Upper lobe of left lung (tissue), 6 donors: ENCODE measurements around the gene B3GNT9. TPM values are rescaled to one million over a fixed set of nuclear protein-coding genes. Genes with fewer than 3 reads are reported as not detected.

Experiments used
- ATAC-seq, 2 donors: fragments of 200-7000 bp; cut with Tn5 transposase; one replicate each; pipeline ENCODE4 v1.9.1; 2022; ENCODE audit warnings: mild to moderate bottlenecking in 2 of 2, moderate library complexity in 2 of 2; ENCODE audit not compliant: low FRiP score in 2 of 2
- DNase-seq, 2 donors: peaks; one replicate each; pipeline ENCODE4 v3.0.0-alpha.2; 2019 to 2020
- H3K27ac ChIP-seq, 4 donors: fragments of 200-600 bp; sonication (generic); one replicate each; pipeline ENCODE4 v1.5.1; 2016 to 2019
- H3K27me3 ChIP-seq, 4 donors: fragments of 200-600 bp; sonication (generic); one replicate each; pipeline ENCODE4 v1.5.1; 2017 to 2019
- H3K36me3 ChIP-seq, 4 donors: fragments of 200-600 bp; sonication (generic); one replicate each; pipeline ENCODE4 v1.5.1; 2016 to 2019
- H3K4me1 ChIP-seq, 4 donors: fragments of 200-600 bp; sonication (generic); one replicate each; pipeline ENCODE4 v1.5.1; 2018 to 2019
- H3K4me3 ChIP-seq, 4 donors: fragments of 200-600 bp; sonication (generic); one replicate each; pipeline ENCODE4 v1.5.1; 2017 to 2019; ENCODE audit warnings: mild to moderate bottlenecking in 2 of 4, moderate library complexity in 1 of 4
- H3K9me3 ChIP-seq, 4 donors: fragments of 200-600 bp; sonication (generic); one replicate each; pipeline ENCODE4 v1.5.1; 2018 to 2019
- EP300 ChIP-seq, 4 donors: sonication (generic); formaldehyde crosslinking; IDR thresholded peaks; one replicate each; pipeline ENCODE4 v1.5.1; 2017; ENCODE audit warnings: antibody characterized with exemption in 4 of 4, control low read depth in 2 of 4
- POLR2A ChIP-seq, 4 donors: fragments of 450-650 bp; IDR thresholded peaks; one replicate each; pipeline ENCODE4 v1.5.1; 2016 to 2017; ENCODE audit warnings: antibody characterized with exemption in 4 of 4, mild to moderate bottlenecking in 2 of 4
- POLR2AphosphoS5 ChIP-seq, 2 donors: sonication (generic); formaldehyde crosslinking; IDR thresholded peaks; one replicate each; pipeline ENCODE4 v1.5.1; 2017; ENCODE audit warnings: antibody characterized with exemption in 2 of 2
- WGBS, 2 donors: methylation state at CpG; one replicate each; pipeline ENCODE4 v1.1.5; 2017 to 2018; 5-methylcytosine and 5-hydroxymethylcytosine counted together
- total RNA-seq, 6 donors: library from RNA; depleted of rRNA in 4 of 6; stranded (reverse); fragments of >200 nt in 4 of 6; gene quantifications; one replicate each; pipeline versions ENCODE4 v1.1.0 to v1.2.1, GENCODE V29; 2016 to 2021
- TF ChIP-seq, protein P1 (sequence below), 6 experiments: fragments of 450-650 bp in 4 of 6; fragments of 200-600 bp in 2 of 6; sonication (generic) in 2 of 6; IDR thresholded peaks; one replicate each; pipeline ENCODE4 v1.5.1; 2016 to 2019; ENCODE audit warnings: antibody characterized with exemption in 6 of 6
- donor health status: DM: no; HTN: no; CAD: no; lungs with moderate emphysema.
- donor health status: DM: no; HTN: yes; CAD: no; lungs with severe emphysema.

Gene B3GNT9, protein sequence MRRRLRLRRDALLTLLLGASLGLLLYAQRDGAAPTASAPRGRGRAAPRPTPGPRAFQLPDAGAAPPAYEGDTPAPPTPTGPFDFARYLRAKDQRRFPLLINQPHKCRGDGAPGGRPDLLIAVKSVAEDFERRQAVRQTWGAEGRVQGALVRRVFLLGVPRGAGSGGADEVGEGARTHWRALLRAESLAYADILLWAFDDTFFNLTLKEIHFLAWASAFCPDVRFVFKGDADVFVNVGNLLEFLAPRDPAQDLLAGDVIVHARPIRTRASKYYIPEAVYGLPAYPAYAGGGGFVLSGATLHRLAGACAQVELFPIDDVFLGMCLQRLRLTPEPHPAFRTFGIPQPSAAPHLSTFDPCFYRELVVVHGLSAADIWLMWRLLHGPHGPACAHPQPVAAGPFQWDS
- total RNA-seq: 10 to 100 TPM in 5 of 6 donors, 1 to 10 TPM in 1; 6.3 to 20.8 (median 17.7) TPM

DNA sequence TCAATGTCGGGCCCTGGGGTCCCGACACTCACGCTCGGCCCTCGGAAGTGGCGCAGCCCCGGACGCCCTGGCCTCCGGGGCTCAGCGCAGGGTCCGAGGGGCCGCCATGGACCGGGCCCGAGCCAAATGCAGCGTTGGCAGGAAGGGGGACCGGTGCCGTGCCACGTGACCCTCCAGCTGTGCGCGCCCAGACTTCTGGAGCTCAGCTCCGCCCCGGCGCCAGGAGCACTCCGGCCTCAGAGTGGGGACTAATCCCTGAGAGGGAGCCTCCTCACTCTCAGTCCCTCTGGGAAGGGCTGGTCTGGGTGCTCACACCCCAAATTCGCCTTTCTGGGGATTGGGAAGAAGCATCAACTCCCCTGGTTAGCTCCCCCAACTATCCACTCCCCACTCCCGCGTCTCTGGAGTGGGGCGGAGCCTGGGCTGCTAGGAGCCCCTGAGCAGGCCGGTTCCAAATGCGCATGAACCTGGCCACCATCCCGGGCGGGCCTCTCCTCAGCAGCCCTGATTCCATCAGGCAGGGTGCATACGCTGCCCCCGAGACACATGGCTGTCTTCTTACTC, at the start of gene B3GNT9:
Gene B3GNT9 (minus strand): TSS at position 166 of the 564 bp plus-strand sequence. CDS start 513 bp downstream, outside the sequence.
- H3K36me3 ChIP-seq: peaks cover 9 to 27% (median 25%) of the 10 kb centered on the region in 4 donors
- TF ChIP-seq POLR2A (IDR thresholded peaks at IDR 0.05) (peak in 1 of 4 donors; percentile 40), POLR2AphosphoS5 (IDR thresholded peaks at IDR 0.05) (peak in 1 of 2 donors; percentile 18), EP300 (IDR thresholded peaks at IDR 0.05) (no peak)
- TF ChIP-seq, protein P1, sequence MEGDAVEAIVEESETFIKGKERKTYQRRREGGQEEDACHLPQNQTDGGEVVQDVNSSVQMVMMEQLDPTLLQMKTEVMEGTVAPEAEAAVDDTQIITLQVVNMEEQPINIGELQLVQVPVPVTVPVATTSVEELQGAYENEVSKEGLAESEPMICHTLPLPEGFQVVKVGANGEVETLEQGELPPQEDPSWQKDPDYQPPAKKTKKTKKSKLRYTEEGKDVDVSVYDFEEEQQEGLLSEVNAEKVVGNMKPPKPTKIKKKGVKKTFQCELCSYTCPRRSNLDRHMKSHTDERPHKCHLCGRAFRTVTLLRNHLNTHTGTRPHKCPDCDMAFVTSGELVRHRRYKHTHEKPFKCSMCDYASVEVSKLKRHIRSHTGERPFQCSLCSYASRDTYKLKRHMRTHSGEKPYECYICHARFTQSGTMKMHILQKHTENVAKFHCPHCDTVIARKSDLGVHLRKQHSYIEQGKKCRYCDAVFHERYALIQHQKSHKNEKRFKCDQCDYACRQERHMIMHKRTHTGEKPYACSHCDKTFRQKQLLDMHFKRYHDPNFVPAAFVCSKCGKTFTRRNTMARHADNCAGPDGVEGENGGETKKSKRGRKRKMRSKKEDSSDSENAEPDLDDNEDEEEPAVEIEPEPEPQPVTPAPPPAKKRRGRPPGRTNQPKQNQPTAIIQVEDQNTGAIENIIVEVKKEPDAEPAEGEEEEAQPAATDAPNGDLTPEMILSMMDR (IDR thresholded peaks at IDR 0.05): no peak
- H3K27ac ChIP-seq: peak within 1 kb of the TSS; percentile 65 to 86 (median 80)
- ATAC-seq (peak; percentile 80 to 87), DNase-seq (peak; percentile 76 to 93)
- peaks cover 0 to 4% (median 0%) of the 10 kb centered on the region in 4 donors for H3K27me3 ChIP-seq
- H3K9me3 ChIP-seq: no peaks in the 10 kb centered on the region
- H3K4me1 ChIP-seq: peaks cover 23 to 42% (median 26%) of the 10 kb centered on the region in 4 donors
- WGBS, 2 donors: 0 to 5% methylated on average over 2 to 20 of the region's 34 CpGs
- H3K4me3 ChIP-seq: peak within 1 kb of the TSS; percentile 61 to 68 (median 62)

DNA sequence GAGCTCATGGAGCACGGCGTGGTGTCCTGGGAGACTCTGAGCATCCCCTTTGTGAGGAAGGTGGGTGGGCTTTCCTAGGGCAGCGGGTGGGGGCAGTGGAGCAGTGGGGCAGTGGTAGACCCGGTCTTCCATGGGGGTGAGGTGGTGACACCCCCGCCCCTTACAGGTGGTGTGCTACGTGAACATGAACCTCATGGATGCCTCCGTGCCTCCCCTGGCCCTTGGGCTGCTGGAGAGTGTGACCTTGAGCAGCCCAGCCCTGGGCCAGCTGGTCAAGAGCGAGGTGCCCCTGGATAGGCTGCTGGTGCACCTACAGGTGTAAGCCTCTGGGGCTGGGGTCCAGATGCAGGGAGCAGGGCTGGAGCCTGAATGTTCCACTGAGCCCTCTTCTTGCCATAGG, 49.7 kb upstream of the B3GNT9 start:
- WGBS, 2 donors: 94 to 98% methylated on average over 3 to 8 of the region's 8 CpGs
- ATAC-seq (no peak), DNase-seq (no peak)
- H3K36me3 ChIP-seq: peaks cover 28 to 91% (median 82%) of the 10 kb centered on the region in 4 donors
- TF ChIP-seq EP300 (IDR thresholded peaks at IDR 0.05) (no peak), POLR2A (IDR thresholded peaks at IDR 0.05) (no peak), POLR2AphosphoS5 (IDR thresholded peaks at IDR 0.05) (no peak)
- TF ChIP-seq, protein P1 (IDR thresholded peaks at IDR 0.05): no peak
- no peaks in the 10 kb centered on the region for H3K27me3 ChIP-seq
- H3K4me3 ChIP-seq: peak overlapping the region in 1 of 4 donors; percentile 54
- no peak overlapping the region for H3K27ac ChIP-seq
- H3K4me1 ChIP-seq: peaks cover 12 to 32% (median 15%) of the 10 kb centered on the region in 4 donors
- no peaks in the 10 kb centered on the region for H3K9me3 ChIP-seq

DNA sequence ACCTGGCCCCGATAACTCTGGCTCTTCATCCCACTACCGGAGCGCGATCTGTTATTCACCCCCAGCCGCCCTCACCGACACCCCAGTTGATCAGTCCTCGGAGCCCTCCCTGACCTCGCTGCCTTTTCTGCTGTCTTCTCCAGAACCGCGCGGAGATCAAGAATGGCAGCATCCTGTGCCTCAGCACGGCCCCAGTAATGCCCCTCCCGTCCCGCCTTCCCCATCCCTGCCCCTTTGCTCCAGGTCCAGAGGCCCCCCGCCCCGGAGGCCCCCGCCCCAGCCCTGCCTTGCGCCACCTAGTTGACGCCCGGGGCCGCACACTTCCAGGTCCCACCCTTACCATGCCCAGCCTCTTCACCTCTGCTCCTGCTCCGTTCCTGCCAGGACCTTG, 49.0 kb upstream of the B3GNT9 start:
- no peaks in the 10 kb centered on the region for H3K27me3 ChIP-seq
- 68 to 72% methylated on average over 22 of the region's 22 CpGs for WGBS, 2 donors
- no peaks in the 10 kb centered on the region for H3K9me3 ChIP-seq
- peak overlapping the region in 3 of 4 donors; percentile 53 to 54 (median 54) for H3K4me3 ChIP-seq
- ATAC-seq (peak in 1 of 2 donors; percentile 1), DNase-seq (peak in 1 of 2 donors; percentile 79)
- TF ChIP-seq POLR2A (IDR thresholded peaks at IDR 0.05): no peak
- no peak for TF ChIP-seq EP300 (IDR thresholded peaks at IDR 0.05)
- TF ChIP-seq, protein P1 (IDR thresholded peaks at IDR 0.05): no peak
- TF ChIP-seq POLR2AphosphoS5 (IDR thresholded peaks at IDR 0.05): no peak
- peaks cover 33 to 96% (median 88%) of the 10 kb centered on the region in 4 donors for H3K36me3 ChIP-seq
- H3K4me1 ChIP-seq: peaks cover 12 to 32% (median 15%) of the 10 kb centered on the region in 4 donors
- H3K27ac ChIP-seq: peak overlapping the region in 1 of 4 donors; percentile 78

DNA sequence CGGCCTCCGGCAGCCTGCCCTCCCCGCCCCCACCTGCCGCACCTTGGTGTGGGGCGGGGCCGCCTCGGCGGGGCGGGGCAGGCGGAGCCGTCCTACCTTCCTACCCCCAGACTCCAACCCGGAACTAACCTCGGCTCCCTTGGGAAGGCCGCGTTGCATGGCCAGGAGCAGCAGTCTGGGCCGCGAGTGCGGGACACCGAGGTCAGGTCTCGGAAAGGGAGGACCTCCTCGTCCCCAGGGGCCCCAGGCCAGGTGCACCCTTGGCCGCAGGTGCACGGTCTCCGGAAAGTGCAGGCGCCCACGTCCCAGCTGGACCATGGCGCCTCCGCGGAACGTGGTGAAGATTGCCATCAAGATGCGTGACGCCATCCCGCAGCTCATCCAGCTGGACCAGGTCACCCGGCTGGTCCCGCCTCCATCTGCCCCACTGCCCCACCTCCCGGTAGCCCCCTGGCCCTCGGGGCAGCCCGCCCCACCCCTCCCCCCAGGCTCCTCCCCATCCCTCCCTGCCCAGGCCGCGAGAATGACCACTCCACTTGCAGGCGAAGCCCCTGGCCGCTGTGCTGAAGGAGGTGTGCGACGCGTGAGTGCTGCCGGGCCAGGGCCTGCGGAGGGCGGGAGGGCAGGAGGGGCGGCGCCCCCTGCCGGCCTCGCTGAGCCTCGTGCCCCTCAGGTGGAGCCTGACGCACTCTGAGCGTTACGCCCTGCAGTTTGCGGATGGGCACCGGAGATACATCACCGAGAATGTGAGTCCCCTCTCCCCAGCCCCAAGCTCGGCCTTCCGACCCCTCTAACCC, 48.4 kb upstream of the B3GNT9 start, which contains the start of gene ELMO3:
Gene ELMO3 (plus strand): TSS at position 121 of the 797 bp plus-strand sequence. CDS start 196 bp downstream, at position 317.
- DNase-seq (peak; percentile 80 to 91), ATAC-seq (peak; percentile 65 to 80)
- 73 to 78% methylated on average over 42 to 45 of the region's 61 CpGs for WGBS, 2 donors
- Histone ChIP-seq H3K4me3 (peak within 1 kb of the TSS; percentile 0 to 54 (median 54)), H3K36me3 (peaks cover 35 to 97% (median 90%) of the 10 kb centered on the region in 4 donors), H3K4me1 (peaks cover 12 to 37% (median 16%) of the 10 kb centered on the region in 4 donors), H3K27me3 (no peaks in the 10 kb centered on the region), H3K9me3 (no peaks in the 10 kb centered on the region), H3K27ac (peak within 1 kb of the TSS; percentile 35 to 78 (median 63))
- TF ChIP-seq, protein P1 (IDR thresholded peaks at IDR 0.05): peak; percentile 27 to 65 (median 39)
- TF ChIP-seq EP300 (IDR thresholded peaks at IDR 0.05) (no peak), POLR2AphosphoS5 (IDR thresholded peaks at IDR 0.05) (peak in 1 of 2 donors; percentile 26), POLR2A (IDR thresholded peaks at IDR 0.05) (peak in 1 of 4 donors; percentile 63)
